ENCODE measurements around the gene SRSF6.

DNA sequence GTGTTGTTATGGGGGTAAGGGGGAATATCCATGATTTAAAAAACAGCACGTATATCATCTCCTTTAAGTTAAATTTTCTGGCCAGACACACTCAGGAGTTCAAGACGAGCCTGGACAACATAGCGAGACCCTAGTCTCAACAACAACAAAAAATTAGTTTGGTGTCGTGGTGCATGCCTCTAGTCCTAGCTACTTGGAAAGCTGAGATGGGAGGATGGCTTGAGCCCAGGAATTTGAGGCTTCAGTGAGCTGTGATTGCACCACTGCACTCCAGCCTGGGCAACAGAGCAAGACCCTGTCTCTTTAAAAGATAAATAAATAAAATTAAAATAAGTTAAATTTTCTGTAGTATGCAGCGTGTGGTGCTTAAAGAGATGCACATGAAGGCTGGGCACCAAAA is 31.5 kb upstream of the SRSF6 start:
- TF ChIP-seq POLR2A (IDR thresholded peaks at IDR 0.05): no peak
- TF ChIP-seq, protein P1, sequence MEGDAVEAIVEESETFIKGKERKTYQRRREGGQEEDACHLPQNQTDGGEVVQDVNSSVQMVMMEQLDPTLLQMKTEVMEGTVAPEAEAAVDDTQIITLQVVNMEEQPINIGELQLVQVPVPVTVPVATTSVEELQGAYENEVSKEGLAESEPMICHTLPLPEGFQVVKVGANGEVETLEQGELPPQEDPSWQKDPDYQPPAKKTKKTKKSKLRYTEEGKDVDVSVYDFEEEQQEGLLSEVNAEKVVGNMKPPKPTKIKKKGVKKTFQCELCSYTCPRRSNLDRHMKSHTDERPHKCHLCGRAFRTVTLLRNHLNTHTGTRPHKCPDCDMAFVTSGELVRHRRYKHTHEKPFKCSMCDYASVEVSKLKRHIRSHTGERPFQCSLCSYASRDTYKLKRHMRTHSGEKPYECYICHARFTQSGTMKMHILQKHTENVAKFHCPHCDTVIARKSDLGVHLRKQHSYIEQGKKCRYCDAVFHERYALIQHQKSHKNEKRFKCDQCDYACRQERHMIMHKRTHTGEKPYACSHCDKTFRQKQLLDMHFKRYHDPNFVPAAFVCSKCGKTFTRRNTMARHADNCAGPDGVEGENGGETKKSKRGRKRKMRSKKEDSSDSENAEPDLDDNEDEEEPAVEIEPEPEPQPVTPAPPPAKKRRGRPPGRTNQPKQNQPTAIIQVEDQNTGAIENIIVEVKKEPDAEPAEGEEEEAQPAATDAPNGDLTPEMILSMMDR (IDR thresholded peaks at IDR 0.05 in 4 of 5, conservative IDR thresholded peaks at IDR 0.05 in 1 of 5): no peak
